ENCODE measurements around the gene CORO2B.

Gene CORO2B

GRCh38 chr15:68769702-68770101 lies 190.9 kb downstream of the CORO2B start:
- in situ Hi-C loops (cut with MboI; ENCODE audit: low pct_unique_long_range_greater_than_20kb, low sequenced_read_pairs), result no loop called here
- DNase-seq, result no peak

GRCh38 chr15:68770216-68770615 lies 191.4 kb downstream of the CORO2B start:
- in situ Hi-C loops (cut with MboI; ENCODE audit: low pct_unique_long_range_greater_than_20kb, low sequenced_read_pairs), result no loop called here

DNA sequence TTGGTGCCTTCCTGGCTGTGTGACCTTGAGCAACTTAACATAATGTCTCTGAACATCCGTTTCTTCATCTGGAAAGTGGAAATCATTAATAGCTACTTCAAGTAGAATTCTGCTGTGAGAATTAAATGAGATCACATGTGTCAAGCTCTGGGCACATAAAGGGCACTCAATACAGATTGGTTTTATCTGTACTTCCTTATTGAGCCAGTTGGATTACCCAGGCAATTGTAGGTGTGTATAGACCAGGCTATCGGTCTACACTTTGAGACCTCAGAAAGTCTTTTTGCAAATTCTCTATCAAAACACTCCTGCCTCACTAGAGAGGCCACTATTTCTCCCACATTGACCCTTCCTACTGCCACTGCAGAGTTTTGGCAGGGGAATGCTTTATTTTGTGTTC lies 194.2 kb downstream of the CORO2B start:
- in situ Hi-C loops (cut with MboI; ENCODE audit: low pct_unique_long_range_greater_than_20kb, low sequenced_read_pairs), result no loop called here
- DNase-seq, result no peak

More at GRCh38 chr15:68770216-68770615, 191.4 kb downstream of the CORO2B start:
- no peak for DNase-seq

DNA sequence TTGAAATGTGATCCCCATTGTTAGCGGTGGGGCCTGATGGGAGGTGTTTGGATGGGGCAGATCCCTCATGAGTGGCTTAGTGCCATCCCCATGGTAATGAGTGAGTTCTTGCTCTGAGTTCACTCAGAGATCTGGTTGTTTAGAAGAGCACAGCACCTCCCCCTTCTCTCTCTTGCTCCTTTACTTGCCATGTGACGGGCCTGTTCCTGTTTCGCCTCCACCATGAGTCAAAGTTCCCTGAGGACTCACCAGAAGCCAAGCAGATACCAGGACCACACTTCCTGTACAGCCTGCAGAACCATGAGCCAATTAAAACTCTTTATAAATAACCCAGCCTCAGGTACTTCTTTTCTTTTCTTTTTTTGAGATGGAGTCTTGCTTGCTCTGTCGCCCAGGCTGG lies 195.3 kb downstream of the CORO2B start:
- in situ Hi-C loops (cut with MboI; ENCODE audit: low pct_unique_long_range_greater_than_20kb, low sequenced_read_pairs), result no loop called here
- no peak for DNase-seq

DNA sequence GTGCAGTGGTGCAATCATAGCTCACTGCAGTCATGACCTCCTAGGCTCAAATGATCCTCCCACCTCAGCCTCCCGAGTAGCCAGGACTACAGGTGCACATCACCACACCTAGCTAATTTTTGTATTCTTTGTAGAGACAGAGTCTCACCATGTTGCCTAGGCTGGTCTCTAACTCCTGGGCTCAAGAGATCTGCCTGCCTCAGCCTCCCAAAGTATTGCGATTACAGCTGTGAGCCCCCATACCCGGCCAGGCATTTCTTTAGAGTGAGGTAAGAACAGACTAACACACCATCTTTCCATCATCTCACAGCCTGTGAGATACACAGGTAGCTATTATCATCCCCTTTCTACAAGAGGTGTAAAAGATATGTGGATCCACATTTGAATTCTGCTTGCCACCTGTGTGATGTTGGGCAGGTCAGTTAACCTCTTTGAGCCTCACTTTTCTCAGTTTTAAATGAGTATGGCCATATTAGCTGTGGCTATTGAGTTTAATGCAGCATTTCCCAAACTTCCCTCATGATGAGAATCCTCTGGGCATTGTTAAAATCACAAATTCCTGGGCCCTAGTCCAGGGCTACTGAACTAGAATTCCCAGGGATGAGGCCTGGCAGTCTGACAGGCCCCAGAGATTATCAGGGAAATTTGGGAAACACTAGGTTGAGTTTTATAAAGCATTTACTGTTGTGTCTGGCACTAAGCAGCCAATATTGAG lies 195.9 kb downstream of the CORO2B start:
- DNase-seq, result no peak
- in situ Hi-C loops (cut with MboI; ENCODE audit: low pct_unique_long_range_greater_than_20kb, low sequenced_read_pairs), result no loop called here

DNA sequence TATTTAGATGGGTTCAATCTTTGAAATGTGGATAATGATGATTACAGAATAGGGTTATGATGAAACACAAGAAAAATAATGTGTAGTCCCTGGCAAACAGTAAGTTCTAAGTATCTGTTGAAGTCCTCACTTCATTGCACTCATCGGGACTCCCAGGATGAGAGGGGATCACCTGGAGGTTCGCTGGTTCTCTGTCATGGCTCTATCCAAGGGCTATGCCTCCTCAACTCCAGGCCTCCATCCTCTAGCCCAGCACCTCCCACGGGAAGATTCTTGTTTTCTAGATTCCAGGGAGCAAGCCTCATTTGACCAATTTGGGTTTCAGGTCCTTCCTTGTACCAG lies 196.4 kb downstream of the CORO2B start:
- in situ Hi-C loops (cut with MboI; ENCODE audit: low pct_unique_long_range_greater_than_20kb, low sequenced_read_pairs), result no loop called here
- no peak for DNase-seq

DNA sequence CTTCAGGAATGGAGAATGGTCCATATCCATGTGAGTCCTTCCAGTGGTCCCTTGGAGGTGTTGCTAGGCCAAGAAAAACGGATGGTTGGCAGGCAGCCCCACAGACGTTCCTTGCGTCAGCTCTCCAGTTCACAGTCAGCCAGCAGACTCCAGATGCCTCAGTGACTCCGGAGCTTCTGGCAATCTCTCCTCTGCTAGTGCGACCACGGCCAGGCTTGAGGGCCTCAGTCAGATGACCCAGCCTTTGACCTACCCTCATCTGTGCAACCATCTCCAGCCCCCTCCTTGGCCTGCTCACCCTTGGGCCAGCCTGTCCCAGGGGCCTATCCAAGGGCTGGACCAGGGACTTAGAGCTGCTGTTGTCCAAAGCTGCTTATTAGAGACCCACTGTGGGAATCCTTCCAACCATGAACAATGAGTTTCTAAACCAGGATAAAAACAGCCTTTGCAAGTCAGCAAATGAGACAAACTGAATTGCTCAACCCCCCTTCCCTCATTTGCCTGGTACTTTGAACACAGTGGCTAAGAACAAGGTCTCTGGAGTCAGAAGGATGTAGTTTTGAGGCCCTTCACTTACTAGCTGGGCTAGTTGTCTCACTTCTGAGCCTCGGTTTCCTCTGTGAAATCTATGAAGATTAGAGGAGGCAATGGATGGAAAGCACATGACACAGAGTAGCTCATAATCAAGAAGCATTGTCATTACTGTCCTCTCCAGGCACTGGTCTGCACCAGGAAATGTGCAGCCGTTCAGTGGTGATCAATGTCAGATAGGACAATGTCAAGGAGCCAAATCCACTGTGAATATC lies 197.1 kb downstream of the CORO2B start:
- in situ Hi-C loops (cut with MboI; ENCODE audit: low pct_unique_long_range_greater_than_20kb, low sequenced_read_pairs), result no loop called here
- no peak for DNase-seq

- DNase-seq, result no peak
- in situ Hi-C loops (cut with MboI; ENCODE audit: low pct_unique_long_range_greater_than_20kb, low sequenced_read_pairs), result no loop called here
These were observed 197.9 kb downstream of the CORO2B start for GRCh38 chr15:68776477-68777270.

Data from KBM-7 (cell line).